HG02885 (cell line): Measurements from ENCODE around the gene RNF31.

Experiments
- ATAC-seq: cut with Tn5 transposase; IDR thresholded peaks from one replicate; pipeline ENCODE4 v1.9.1; 2021; ENCODE audit warnings: mild to moderate bottlenecking; ENCODE audit not compliant: unreplicated experiment, poor library complexity

The RNF31 gene

DNA sequence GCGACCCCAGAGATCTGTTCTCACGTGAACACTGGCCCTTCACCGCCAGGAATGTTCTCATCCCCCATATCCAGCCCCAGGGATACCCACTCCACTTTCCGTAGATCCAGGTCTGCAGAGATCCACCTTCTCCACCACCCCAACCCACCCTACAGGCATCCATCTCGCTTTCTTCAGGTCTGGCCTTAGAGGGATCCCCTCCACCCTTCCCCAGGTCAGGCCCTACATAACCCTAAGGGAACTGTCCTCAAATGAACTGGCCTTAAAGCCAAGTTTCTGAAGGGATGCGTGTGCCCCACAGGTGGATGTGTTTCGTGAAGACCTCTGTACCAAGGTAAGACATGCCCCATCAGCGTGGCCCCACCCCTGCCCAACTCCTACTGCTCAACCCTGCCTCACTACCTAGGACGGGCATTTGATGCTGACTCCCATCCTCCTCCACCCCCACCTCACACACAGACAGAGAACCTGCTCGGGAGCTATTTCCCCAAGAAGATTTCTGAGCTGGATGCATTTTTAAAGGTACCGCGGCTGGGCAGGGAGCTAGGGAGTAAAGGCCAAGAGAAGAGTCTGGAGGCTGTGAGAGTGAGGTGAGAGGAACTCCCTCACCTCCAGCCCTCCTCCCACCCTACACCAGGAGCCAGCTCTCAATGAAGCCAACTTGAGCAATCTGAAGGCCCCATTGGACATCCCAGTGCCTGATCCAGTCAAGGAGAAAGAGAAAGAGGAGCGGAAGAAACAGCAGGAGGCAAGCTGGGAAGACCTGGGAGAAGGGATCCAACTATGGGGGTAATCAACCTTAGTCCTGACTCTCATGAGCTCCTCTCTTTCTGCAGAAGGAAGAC lies 10.4 kb upstream of the RNF31 start:
- ATAC-seq: no peak

- no peak for ATAC-seq
Measured at GRCh38 chr14:24137529-24138395, 9.5 kb upstream of the RNF31 start.

GRCh38 chr14:24138396-24139271 lies 8.7 kb upstream of the RNF31 start:
- no peak for ATAC-seq

GRCh38 chr14:24139272-24139934 lies 7.9 kb upstream of the RNF31 start:
- no peak for ATAC-seq

DNA sequence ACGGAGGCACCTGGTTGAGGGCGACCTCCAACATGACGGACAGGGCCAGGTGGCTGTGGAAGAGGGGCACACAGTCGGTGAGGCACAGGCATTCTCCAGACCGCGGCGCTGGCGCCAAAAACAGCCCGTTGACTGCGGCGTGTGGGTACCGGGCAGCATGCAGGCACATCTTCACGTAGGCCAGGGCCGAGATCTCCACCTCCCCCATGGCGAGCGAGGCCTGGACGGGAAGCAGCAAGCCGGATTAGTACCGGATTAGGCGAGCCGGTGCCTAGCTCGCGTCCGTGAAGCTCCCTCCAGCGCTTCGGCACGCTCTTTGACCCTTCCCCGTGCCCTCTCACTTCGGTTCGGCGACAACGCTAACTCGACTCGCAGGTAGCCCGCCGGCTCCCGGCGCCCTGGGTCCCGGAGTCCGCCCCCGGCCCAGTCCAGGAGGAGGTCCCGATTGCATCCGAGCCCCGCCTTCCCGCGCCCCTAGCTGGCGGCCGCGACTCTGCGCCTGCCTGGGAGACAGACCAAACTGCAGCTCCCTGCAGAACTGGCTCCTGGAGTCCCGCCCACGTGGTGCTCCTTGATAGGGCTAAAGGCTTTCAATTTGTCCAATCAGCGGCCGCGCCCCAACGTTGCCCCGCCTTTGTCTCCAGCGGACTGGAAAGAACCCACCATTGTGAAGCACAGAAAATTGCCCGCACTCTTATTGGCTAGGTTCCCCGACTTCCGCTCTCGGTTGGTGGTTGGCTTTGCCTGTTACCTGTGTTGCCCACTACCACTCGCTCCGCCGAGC lies 6.0 kb upstream of the RNF31 start, which contains the start of gene EMC9:
Gene EMC9 (minus strand): TSS at position 495 of the 784 bp plus-strand sequence. CDS start 287 bp downstream, at position 208.
- peak; percentile 86 for ATAC-seq

GRCh38 chr14:24143511-24143910 lies 3.8 kb upstream of the RNF31 start:
- ATAC-seq: no peak

DNA sequence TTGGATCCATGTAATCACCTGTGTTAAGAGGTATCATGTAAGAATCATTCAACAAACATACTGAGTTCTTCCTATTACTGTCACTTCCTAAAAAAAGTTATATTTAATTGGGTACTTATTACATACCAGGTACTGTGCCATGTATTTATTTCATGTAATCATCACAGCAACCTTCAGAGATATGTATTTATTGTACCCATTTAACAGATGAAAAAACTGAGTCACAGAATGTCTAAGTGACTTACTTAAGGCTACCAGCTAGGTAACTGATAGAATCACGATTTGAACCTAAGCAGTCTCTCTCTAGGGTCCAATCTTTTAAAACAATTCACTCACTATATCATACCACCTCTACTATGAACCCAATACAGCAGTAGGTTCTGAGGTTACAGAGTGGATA lies 2.8 kb upstream of the RNF31 start:
- no peak for ATAC-seq

GRCh38 chr14:24145219-24145618 lies 2.1 kb upstream of the RNF31 start:
- ATAC-seq: no peak

- no peak for ATAC-seq
Measured at GRCh38 chr14:24145690-24146452, 1.4 kb upstream of the RNF31 start.

DNA sequence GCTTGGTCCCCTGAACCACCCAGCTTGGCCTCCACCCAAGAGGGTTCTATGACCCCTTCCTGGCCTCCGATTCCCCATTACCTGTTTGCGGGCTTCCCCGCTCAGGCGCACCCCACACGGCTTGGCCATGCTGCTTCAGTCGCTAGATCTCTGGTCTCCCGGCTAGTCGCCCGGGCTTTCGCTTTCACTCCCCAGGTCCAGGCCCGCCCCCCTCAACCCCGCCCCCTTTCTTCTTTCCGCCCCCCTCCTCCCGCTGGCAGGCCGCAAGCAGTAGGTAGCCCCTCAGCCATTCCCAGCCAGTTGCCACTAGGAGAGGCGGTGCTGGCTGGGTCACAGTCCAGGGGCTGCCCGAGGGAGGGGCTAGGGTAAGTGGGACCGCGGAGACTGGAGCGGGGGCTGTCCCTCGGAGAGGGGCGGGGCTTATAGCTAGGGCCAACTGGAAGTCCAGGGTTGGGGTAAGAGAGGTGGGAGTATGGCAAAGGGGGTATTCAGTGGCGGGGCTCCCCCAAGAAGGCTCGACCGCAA lies 783 bp upstream of the RNF31 start, which contains the start of gene PSME2:
Gene PSME2 (minus strand): TSS at position 158 of the 525 bp plus-strand sequence. CDS start 29 bp downstream, at position 129.
- peak; percentile 69 for ATAC-seq

- no peak for ATAC-seq
Measured at GRCh38 chr14:24147761-24148428, 597 bp downstream of the RNF31 start.

- ATAC-seq: no peak
Measured at GRCh38 chr14:24149302-24149969, 2.1 kb downstream of the RNF31 start.

- no peak for ATAC-seq
Measured at GRCh38 chr14:24150061-24150460, 2.8 kb downstream of the RNF31 start.

GRCh38 chr14:24150567-24150966 lies 3.3 kb downstream of the RNF31 start:
- ATAC-seq: no peak

- no peak for ATAC-seq
Measured at GRCh38 chr14:24150993-24151392, 3.7 kb downstream of the RNF31 start.

DNA sequence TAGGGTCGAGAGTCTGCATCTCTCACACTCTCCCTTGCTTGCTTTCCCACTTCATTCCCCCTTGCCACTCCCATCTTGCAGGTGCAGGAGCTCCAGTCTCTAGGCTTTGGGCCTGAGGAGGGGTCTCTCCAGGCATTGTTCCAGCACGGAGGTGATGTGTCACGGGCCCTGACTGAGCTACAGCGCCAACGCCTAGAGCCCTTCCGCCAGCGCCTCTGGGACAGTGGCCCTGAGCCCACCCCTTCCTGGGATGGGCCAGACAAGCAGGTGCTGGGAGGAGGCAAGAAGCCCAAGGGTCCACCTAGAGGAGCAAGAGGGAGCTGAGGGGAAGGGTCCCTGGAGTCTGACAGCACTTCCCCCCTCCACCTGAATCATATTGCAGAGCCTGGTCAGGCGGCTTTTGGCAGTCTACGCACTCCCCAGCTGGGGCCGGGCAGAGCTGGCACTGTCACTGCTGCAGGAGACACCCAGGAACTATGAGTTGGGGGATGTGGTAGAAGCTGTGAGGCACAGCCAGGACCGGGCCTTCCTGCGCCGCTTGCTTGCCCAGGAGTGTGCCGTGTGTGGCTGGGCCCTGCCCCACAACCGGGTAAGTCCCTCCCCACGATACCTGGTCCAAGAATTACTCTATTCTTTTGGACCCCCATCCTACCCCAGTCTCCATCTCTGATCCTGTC lies 4.2 kb downstream of the RNF31 start:
- ATAC-seq: no peak
